ENCODE data around the gene GNG11. TPM values are rescaled to one million over a fixed set of nuclear protein-coding genes. Genes with fewer than 3 reads are reported as not detected.

The GNG11 gene
- total RNA-seq, 1 donor from 2014 or later: 20.4 TPM

DNA sequence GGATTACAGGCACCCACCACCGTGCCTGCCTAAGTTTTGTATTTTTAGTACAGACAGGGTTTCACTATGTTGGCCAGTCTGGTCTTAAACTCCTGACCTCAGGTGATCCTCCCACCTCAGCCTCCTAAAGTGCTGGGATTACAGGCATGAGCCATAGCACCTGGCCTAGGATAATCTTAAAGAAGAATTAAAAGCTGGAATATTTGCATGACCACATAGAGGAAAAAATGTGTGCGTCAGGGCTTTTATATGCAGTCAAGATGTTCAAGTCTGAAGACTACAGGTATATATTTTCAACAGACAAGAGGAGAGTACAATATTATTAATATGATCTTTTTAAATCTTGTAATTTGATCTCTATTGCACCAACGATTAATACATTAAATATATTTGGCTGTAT, 39.5 kb downstream of the GNG11 start:
- Histone ChIP-seq H3K27ac (ENCODE audit: low read depth, low read length) (no peak overlapping the region), H3K9ac (ENCODE audit: low read depth in 1 of 3, low read length in 3 of 3) (no peak overlapping the region), H3K36me3 (ENCODE audit: control insufficient read depth in 3 of 3, insufficient read depth in 3 of 3, low read length in 3 of 3) (no peaks in the 10 kb centered on the region), H3K27me3 (ENCODE audit: control insufficient read depth in 3 of 3, insufficient read depth in 3 of 3, low read length in 3 of 3) (no peaks in the 10 kb centered on the region), H3K9me3 (ENCODE audit: control insufficient read depth in 3 of 3, low read length in 3 of 3) (no peaks in the 10 kb centered on the region), H3K4me3 (ENCODE audit: low read length in 3 of 3) (no peak overlapping the region), H3K4me1 (ENCODE audit: control insufficient read depth in 3 of 3, insufficient read depth in 3 of 3, low read length in 3 of 3) (no peaks in the 10 kb centered on the region)

DNA sequence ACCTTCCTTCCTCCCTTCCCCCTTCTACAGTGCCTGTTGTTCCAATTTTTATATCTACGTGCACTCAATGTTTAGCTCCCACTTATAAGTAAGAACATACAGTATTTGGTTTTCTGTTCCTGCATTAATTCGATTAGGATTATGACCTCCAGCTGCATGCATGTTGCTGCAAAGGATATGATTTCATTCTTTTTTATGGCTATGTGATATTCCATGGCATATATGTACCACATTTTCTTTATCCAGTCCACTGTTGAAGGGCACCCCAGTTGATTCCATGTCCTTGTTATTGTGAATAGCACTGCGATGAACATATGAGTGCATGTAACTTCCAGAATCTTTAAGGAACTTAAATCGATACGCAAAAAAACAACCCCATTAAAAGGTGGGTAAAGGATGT, 42.7 kb downstream of the GNG11 start:
- no peak overlapping the region for H3K9ac ChIP-seq (ENCODE audit: low read depth in 1 of 3, low read length in 3 of 3)
- H3K9me3 ChIP-seq (ENCODE audit: control insufficient read depth in 3 of 3, low read length in 3 of 3): no peaks in the 10 kb centered on the region

DNA sequence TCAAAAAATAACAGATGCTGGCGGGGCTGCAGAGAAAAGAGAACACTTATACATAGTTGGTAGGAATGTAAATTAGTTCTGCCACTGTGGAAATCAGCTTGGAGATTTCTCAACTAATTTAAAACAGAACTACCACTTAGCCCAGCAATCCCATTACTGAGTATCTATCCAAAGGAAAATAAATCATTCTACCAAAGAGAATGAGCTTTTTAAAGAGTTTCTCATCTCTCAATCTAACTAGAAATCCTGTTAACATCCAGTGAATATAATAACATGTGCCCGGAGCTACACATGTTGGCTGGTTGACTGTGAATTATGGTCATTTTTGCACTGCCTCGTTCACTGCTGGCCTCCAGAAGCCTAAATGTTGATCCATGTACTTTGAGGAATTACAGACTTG, 43.3 kb downstream of the GNG11 start:
- no peak overlapping the region for H3K4me3 ChIP-seq (ENCODE audit: low read length in 3 of 3)
- no peak overlapping the region for H3K27ac ChIP-seq (ENCODE audit: low read depth, low read length)
- no peaks in the 10 kb centered on the region for H3K9me3 ChIP-seq (ENCODE audit: control insufficient read depth in 3 of 3, low read length in 3 of 3)
- no peak overlapping the region for H3K9ac ChIP-seq (ENCODE audit: low read depth in 1 of 3, low read length in 3 of 3)
- H3K27me3 ChIP-seq (ENCODE audit: control insufficient read depth in 3 of 3, insufficient read depth in 3 of 3, low read length in 3 of 3): no peaks in the 10 kb centered on the region
- no peaks in the 10 kb centered on the region for H3K4me1 ChIP-seq (ENCODE audit: control insufficient read depth in 3 of 3, insufficient read depth in 3 of 3, low read length in 3 of 3)
- no peaks in the 10 kb centered on the region for H3K36me3 ChIP-seq (ENCODE audit: control insufficient read depth in 3 of 3, insufficient read depth in 3 of 3, low read length in 3 of 3)

More for the DNA sequence above, 42.7 kb downstream of the GNG11 start:
- Histone ChIP-seq H3K27ac (ENCODE audit: low read depth, low read length) (no peak overlapping the region), H3K4me1 (ENCODE audit: control insufficient read depth in 3 of 3, insufficient read depth in 3 of 3, low read length in 3 of 3) (no peaks in the 10 kb centered on the region), H3K36me3 (ENCODE audit: control insufficient read depth in 3 of 3, insufficient read depth in 3 of 3, low read length in 3 of 3) (no peaks in the 10 kb centered on the region), H3K4me3 (ENCODE audit: low read length in 3 of 3) (no peak overlapping the region), H3K27me3 (ENCODE audit: control insufficient read depth in 3 of 3, insufficient read depth in 3 of 3, low read length in 3 of 3) (no peaks in the 10 kb centered on the region)

DNA sequence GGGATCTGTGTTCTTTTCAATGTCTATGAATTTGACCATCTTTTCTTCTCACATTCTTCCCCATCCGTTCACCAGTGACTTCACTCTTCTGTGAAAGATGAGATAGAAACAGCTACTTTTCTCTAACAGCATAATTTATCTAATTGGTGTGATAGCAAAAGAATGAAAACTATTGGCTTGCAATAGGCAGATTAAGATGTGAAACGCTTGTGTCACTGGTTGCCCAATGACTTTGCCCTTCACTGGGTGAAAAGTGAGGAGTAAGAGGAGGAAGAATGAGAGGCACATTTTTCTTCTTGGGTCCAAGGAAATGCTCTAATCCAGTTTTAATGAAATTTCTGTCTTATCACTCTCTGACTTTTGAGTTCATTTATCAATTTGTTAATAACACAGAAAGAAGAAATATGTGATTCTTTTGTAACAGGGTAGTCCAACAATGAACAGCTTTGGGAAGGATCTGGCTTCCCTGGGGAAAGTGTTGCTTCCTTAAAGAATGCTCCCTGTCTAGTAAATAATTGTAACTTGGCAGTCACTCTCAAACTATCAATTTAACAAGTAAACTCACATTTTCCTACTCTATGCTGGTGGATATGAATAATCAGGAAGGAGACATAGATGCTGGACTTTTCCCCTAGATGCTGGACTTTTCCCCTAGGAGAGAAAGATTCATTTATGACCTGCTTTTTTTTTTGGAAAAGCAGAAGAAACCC, 47.5 kb downstream of the GNG11 start:
- Histone ChIP-seq H3K4me1 (ENCODE audit: control insufficient read depth in 3 of 3, insufficient read depth in 3 of 3, low read length in 3 of 3) (no peaks in the 10 kb centered on the region), H3K9ac (ENCODE audit: low read depth in 1 of 3, low read length in 3 of 3) (no peak overlapping the region), H3K36me3 (ENCODE audit: control insufficient read depth in 3 of 3, insufficient read depth in 3 of 3, low read length in 3 of 3) (no peaks in the 10 kb centered on the region), H3K9me3 (ENCODE audit: control insufficient read depth in 3 of 3, low read length in 3 of 3) (no peaks in the 10 kb centered on the region), H3K27ac (ENCODE audit: low read depth, low read length) (no peak overlapping the region), H3K27me3 (ENCODE audit: control insufficient read depth in 3 of 3, insufficient read depth in 3 of 3, low read length in 3 of 3) (no peaks in the 10 kb centered on the region), H3K4me3 (ENCODE audit: low read length in 3 of 3) (no peak overlapping the region)

DNA sequence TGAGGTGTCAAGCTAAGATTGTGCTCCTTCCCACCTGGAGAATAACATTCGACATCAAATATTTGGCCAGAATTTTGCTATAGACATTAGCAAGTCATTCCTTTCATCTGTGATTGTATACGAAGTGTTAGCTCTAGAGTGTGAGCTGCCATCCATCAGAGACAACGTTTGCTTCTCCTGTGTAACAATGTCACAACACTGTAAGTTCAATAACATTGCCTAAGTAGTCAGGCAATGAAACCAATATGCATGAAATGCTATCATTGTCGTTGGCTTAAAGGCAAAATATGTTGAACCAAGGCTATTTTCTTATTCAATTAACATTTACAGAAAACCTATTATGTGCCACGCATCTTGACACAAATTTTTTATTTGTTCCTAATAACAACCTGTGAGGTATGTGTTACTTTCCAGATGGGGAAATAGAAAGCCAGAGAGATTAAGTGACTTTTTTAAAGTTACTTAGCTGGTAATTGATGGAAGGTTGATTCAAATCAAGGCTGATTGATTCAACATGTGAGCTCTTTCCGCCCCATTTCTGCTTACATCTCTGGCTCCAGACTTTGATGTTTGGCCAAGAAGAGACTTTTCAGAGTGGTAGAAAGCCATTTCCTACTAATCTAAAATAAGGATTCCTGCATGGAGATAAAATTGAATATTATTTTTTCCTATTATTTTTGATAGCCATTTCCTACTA, 50.6 kb downstream of the GNG11 start:
- H3K4me3 ChIP-seq (ENCODE audit: low read length in 3 of 3): no peak overlapping the region
- no peaks in the 10 kb centered on the region for H3K27me3 ChIP-seq (ENCODE audit: control insufficient read depth in 3 of 3, insufficient read depth in 3 of 3, low read length in 3 of 3)
- H3K4me1 ChIP-seq (ENCODE audit: control insufficient read depth in 3 of 3, insufficient read depth in 3 of 3, low read length in 3 of 3): no peaks in the 10 kb centered on the region
- H3K9ac ChIP-seq (ENCODE audit: low read depth in 1 of 3, low read length in 3 of 3): no peak overlapping the region
- H3K27ac ChIP-seq (ENCODE audit: low read depth, low read length): no peak overlapping the region
- no peaks in the 10 kb centered on the region for H3K36me3 ChIP-seq (ENCODE audit: control insufficient read depth in 3 of 3, insufficient read depth in 3 of 3, low read length in 3 of 3)
- H3K9me3 ChIP-seq (ENCODE audit: control insufficient read depth in 3 of 3, low read length in 3 of 3): no peaks in the 10 kb centered on the region

DNA sequence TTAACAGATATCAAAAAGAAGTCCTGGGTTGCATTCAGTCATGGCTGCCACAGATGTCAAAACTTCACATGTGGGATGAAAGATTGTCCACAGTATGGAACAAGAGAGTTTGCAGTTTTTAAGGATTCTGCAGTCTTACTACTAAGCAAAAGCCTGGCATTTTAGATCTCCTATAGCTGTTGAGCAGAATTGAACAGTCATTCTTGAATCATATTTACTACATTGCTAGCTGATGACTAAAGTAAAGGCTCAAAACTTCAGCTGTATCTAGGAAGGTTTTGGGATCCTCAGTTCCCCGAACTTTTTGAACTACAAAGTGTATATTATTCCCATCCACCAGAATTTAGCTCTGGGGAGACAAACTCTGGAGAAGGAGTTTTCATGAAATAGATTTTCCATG, 51.6 kb downstream of the GNG11 start:
- Histone ChIP-seq H3K4me1 (ENCODE audit: control insufficient read depth in 3 of 3, insufficient read depth in 3 of 3, low read length in 3 of 3) (no peaks in the 10 kb centered on the region), H3K27ac (ENCODE audit: low read depth, low read length) (no peak overlapping the region), H3K4me3 (ENCODE audit: low read length in 3 of 3) (no peak overlapping the region), H3K36me3 (ENCODE audit: control insufficient read depth in 3 of 3, insufficient read depth in 3 of 3, low read length in 3 of 3) (no peaks in the 10 kb centered on the region), H3K9ac (ENCODE audit: low read depth in 1 of 3, low read length in 3 of 3) (no peak overlapping the region), H3K27me3 (ENCODE audit: control insufficient read depth in 3 of 3, insufficient read depth in 3 of 3, low read length in 3 of 3) (no peaks in the 10 kb centered on the region), H3K9me3 (ENCODE audit: control insufficient read depth in 3 of 3, low read length in 3 of 3) (no peaks in the 10 kb centered on the region)

DNA sequence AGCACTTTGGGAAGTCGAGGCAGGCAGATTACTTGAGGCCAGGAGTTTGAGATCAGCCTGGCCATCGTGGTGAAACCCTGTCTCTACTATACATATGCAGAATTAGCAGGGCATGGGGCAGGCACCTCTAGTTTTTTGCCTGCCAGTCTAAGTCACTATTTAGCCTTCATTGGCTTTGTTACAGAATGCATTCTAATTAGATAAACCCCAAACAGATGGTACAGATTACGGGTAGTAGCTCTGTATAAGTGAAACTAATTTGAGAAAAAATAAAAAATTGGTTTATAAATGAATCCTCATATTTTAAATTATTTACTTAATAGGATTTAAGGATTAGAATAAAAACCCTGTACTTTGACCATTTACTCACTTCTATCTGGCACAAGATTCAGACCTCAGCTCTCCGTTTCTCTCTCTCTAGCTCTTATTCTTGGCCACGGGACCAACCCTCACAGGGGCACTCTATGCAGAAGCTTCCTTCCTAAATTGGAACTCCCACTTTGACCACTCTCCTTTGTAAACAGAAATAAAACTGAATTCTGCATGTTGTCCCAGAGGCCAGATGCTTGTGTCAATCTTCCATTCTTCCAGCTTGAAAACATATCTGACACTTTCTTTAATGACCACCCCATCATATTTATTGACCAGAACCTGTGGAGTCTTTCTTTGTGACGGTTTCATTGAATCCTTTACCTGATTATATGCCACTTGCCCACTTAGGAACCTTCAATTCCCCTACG, 55.8 kb downstream of the GNG11 start:
- H3K36me3 ChIP-seq (ENCODE audit: control insufficient read depth in 3 of 3, insufficient read depth in 3 of 3, low read length in 3 of 3): no peaks in the 10 kb centered on the region
- H3K9me3 ChIP-seq (ENCODE audit: control insufficient read depth in 3 of 3, low read length in 3 of 3): no peaks in the 10 kb centered on the region
- H3K9ac ChIP-seq (ENCODE audit: low read depth in 1 of 3, low read length in 3 of 3): no peak overlapping the region
- no peaks in the 10 kb centered on the region for H3K27me3 ChIP-seq (ENCODE audit: control insufficient read depth in 3 of 3, insufficient read depth in 3 of 3, low read length in 3 of 3)
- H3K4me1 ChIP-seq (ENCODE audit: control insufficient read depth in 3 of 3, insufficient read depth in 3 of 3, low read length in 3 of 3): no peaks in the 10 kb centered on the region
- no peak overlapping the region for H3K27ac ChIP-seq (ENCODE audit: low read depth, low read length)
- no peak overlapping the region for H3K4me3 ChIP-seq (ENCODE audit: low read length in 3 of 3)

Small RNA genes lying within 50 kb of the gene (small RNA-seq; reads per million reads assigned to genes)
- not detected for gene AC002076.2

Other genes starting within 250 kb of the GNG11 start
- 1.0 TPM for gene TFPI2, start 31.0 kb upstream of the GNG11 start, total RNA-seq
- not detected for gene GNGT1, start 15.2 kb upstream of the GNG11 start, total RNA-seq
- 19.3 TPM for gene BET1, start 82.6 kb downstream of the GNG11 start, total RNA-seq